Measurements from ENCODE around the gene NR1H2.
"Not testable (repeated sequence)": the region's sequence is repeated elsewhere in the genome, so short reads cannot be mapped to it uniquely, and the experiment has no call there.

Gene NR1H2

GRCh38 chr19:50378169-50378862, 2.1 kb downstream of the NR1H2 start:
- no peak for DNase-seq (ENCODE audit: low read depth)

GRCh38 chr19:50378863-50379236, 2.6 kb downstream of the NR1H2 start:
- DNase-seq (ENCODE audit: low read depth) = no peak

- DNase-seq (ENCODE audit: low read depth) = no peak
Observed at GRCh38 chr19:50379602-50380001, 3.3 kb downstream of the NR1H2 start.

GRCh38 chr19:50380137-50380536, 3.9 kb downstream of the NR1H2 start:
- no peak for DNase-seq (ENCODE audit: low read depth)

GRCh38 chr19:50380751-50381151, 4.5 kb downstream of the NR1H2 start:
- DNase-seq (ENCODE audit: low read depth) = no peak

- no peak for DNase-seq (ENCODE audit: low read depth)
Observed at GRCh38 chr19:50381881-50382729, 5.8 kb downstream of the NR1H2 start.

- DNase-seq (ENCODE audit: low read depth) = no peak
Observed at GRCh38 chr19:50383001-50383851, 7.0 kb downstream of the NR1H2 start.

- DNase-seq (ENCODE audit: low read depth) = peak; percentile 98
Observed at GRCh38 chr19:50383852-50384684, 7.8 kb downstream of the NR1H2 start, which contains the start of gene POLD1. TSS of gene POLD1 (plus strand) at chr19:50384347. CDS start at chr19:50398852, 14,505 bp downstream.

GRCh38 chr19:50384685-50385535, 8.7 kb downstream of the NR1H2 start:
- DNase-seq (ENCODE audit: low read depth) = no peak

GRCh38 chr19:50387176-50387867, 11.1 kb downstream of the NR1H2 start:
- no peak for DNase-seq (ENCODE audit: low read depth)

GRCh38 chr19:50387868-50388245, 11.6 kb downstream of the NR1H2 start:
- DNase-seq (ENCODE audit: low read depth) = no peak

- not testable (repeated sequence) for DNase-seq (ENCODE audit: low read depth)
Observed at GRCh38 chr19:50390295-50390694, 14.0 kb downstream of the NR1H2 start.

GRCh38 chr19:50390952-50391351, 14.7 kb downstream of the NR1H2 start:
- DNase-seq (ENCODE audit: low read depth) = not testable (repeated sequence)

- no peak for DNase-seq (ENCODE audit: low read depth)
Observed at GRCh38 chr19:50392759-50393158, 16.5 kb downstream of the NR1H2 start.

- DNase-seq (ENCODE audit: low read depth) = no peak
Observed at GRCh38 chr19:50393589-50393988, 17.3 kb downstream of the NR1H2 start.

- DNase-seq (ENCODE audit: low read depth) = no peak
Observed at GRCh38 chr19:50394017-50394416, 17.8 kb downstream of the NR1H2 start.

GRCh38 chr19:50398675-50399367, 22.6 kb downstream of the NR1H2 start:
- DNase-seq (ENCODE audit: low read depth) = no peak

GRCh38 chr19:50399368-50399745, 23.1 kb downstream of the NR1H2 start:
- no peak for DNase-seq (ENCODE audit: low read depth)
